Inflammatory macrophage treated with lipopolysaccharide for 1 hour (primary cell): ENCODE measurements around the gene RNH1.
A peak's percentile ranks its signal among the peaks of the same experiment; 100 is the strongest.

Experiments
- DNase-seq, 2 donors: peaks; one replicate each; pipeline ENCODE4 v3.0.0-alpha.2; 2020 to 2022

Gene RNH1

DNA sequence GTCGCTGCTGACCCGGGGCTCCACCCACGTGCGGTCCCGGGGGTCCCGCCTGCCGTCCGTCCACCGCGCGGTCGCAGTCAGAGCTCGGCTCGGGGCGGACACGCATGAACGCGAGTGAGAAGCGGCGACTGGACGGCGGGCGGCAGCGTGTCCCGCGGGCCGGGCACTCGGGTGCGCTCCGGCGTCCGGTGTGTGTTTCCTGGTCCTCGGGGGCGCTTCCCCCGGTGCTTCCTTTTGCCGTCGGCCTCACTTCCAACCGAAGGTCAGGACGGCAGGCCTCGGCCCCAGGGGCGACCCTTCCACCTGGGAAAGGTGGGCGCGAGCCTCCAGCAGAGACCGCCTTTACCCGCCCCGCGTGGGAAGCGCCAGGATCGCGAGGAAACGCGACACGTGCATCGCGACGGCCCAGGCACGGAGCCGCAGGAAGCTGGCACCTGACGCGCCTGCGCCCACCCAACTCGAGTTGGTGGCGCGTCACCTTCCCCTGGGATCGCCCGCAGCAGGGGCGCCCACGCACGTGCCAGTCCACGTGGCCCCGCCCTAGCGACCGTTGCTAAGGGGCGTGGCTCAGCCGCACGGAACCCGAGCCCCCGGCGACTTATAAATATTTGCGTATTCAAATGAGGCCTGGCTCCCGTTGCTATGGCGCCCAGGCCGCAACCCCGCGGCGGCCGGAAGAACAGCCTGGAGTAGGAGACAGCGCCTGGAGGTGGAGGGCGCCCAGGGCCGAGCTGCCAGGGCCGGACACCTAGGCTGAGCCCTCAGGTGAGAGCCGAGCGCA, 30.0 kb upstream of the RNH1 start, which contains the start of gene LRRC56:
LRRC56 (plus strand) TSS at position 687 of the 781 bp plus-strand sequence. CDS start 3,158 bp downstream, outside the sequence.
- DNase-seq: peak; percentile 56 to 85

DNA sequence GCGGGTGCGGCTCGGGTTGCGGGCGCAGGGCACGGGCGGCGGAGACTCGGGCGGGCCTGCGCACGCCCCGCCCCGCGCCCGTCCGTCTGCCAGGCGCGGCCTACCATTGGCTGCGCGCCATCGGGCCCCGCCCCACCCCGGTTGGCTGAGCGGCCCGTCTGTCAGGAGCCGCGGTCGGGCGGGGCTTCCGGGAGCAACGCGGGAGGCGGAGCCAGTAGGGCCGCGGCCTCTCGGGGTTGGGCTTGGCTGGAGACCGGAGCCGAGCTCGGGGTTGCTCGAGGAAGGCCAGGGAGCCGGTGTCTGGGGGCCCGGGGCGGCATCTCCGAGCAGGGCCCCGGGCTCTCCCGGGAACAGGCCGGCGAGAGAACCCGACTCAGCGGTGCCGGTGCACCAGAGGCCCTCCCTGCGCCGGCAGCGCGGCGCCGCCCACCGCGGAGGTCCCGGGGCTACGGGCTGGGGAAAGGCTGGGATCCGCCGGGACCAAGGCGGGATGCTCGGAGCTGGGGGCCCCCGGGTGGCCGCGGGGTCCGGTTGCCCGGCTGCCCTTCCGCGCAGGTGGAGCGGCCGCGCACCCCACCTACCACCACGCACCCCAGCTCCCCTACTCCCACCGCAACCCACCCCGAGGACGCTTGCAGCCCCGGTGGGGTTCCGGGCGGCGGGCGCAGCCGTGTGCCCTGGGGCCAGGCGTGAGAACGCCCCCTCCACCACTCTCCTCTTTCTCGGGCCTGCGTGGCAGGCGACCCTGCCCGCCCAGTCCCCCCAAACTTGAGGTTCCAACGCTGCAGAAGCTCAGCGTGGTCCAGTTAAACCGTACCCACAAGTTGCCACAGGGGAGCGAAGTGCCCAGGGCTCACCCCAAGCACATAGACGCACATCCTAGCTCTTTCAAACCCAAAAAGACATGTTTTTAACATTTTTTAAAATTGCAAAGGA, 28.7 kb upstream of the RNH1 start, which contains the start of gene HRAS:
HRAS (minus strand) TSS at position 58 of the 936 bp plus-strand sequence.
- peak; percentile 89 to 98 for DNase-seq

DNA sequence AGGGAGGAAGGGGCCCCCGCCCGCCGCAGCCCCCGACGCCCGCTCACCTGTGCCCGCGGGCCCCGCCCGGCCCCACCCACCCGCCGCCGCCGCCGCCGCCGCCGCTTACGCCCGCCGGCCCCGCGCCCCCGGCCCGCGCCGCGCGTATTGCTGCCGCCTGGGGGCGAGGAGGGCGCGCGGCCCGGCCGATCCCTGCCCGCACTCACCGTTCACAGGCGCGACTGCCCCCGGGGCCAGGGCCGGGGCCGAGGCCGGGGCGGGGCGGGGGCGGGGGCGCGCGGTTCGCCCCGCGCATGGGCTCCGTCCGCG, 28.1 kb upstream of the RNH1 start:
- no peak for DNase-seq

DNA sequence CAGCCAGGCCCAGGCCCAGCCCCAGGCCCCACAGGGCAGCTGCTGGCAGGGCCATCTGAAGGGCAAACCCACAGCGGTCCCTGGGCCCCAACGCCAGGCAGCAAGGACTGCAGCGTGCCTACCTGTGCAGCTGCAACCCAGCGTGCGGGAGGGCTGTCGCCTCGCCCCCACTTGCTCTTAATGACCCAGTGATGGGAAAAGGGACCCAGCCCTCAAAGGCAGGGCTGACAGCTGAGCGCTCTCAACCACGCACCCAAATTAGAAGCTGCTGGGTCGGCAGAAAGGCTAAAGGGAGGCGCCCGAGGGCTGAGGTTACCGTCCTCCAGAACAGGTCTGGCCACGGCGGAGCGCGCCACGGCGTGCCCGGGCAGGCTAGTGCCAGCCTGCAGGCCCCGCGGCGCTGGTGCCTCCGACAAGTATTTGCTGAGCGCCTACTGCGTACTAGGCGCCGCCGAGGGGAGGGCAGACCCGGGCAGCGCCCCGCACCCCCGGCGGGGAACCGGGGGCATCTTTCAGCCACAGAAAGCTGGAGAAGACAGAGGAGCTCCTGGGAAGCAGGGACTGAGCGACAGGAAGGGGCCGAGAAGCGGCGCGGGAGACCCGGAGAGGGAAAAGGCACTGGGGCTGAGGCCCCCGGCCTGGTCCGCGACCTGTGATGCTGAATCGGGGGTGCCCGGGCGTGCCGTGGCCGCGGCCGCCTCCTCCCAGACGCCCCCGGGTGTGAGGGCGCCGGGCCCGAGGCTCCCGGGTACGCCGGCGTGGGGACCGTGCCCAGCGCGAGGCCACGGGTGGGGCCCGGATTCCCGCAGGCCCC, 27.6 kb upstream of the RNH1 start:
- DNase-seq: no peak

DNA sequence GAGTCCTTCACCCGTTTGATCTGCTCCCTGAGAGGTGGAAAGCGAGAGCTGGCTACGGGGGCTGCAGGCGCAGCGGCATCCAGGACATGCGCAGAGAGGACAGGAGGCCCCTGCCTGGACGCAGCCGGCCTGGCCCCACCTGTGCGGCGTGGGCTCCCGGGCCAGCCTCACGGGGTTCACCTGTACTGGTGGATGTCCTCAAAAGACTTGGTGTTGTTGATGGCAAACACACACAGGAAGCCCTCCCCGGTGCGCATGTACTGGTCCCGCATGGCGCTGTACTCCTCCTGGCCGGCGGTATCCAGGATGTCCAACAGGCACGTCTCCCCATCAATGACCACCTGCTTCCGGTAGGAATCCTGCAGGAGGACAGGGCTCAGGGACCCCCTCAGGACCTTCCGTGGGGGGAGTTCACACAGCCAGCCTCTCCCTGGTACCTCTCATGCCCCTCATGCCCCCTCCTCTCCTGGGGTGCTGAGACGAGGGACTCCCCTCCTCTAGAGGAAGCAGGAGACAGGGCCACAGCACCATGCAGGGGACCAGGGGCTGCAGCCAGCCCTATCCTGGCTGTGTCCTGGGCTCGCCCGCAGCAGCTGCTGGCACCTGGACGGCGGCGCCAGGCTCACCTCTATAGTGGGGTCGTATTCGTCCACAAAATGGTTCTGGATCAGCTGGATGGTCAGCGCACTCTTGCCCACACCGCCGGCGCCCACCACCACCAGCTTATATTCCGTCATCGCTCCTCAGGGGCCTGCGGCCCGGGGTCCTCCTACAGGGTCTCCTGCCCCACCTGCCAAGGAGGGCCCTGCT, 26.7 kb upstream of the RNH1 start:
- DNase-seq: no peak

DNA sequence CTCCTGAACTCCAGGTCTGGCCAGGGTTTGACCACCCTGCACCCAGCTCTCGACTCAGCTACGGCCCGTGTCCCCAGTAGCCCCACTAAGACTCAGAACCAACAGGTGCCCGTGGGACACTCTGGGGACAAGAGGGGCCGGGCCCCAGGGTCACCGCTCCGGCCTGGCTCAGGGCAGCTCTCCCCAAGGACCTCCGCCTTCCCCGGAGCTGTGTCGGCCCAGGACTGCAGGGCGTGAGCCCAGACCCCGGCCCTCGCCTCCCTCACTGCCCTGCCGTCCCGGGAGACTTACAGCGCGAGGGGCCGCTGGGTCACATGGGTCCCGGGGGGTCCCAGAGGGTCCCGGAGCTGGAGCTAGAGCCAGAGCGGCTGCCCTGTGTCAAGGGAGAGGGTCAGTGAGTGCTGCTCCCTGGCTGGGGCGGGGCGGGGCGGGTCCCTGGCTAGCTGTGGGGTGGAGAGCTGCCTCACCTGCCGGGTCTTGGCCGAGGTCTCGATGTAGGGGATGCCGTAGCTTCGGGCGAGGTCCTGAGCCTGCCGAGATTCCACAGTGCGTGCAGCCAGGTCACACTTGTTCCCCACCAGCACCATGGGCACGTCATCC, 26.0 kb upstream of the RNH1 start:
- no peak for DNase-seq

DNA sequence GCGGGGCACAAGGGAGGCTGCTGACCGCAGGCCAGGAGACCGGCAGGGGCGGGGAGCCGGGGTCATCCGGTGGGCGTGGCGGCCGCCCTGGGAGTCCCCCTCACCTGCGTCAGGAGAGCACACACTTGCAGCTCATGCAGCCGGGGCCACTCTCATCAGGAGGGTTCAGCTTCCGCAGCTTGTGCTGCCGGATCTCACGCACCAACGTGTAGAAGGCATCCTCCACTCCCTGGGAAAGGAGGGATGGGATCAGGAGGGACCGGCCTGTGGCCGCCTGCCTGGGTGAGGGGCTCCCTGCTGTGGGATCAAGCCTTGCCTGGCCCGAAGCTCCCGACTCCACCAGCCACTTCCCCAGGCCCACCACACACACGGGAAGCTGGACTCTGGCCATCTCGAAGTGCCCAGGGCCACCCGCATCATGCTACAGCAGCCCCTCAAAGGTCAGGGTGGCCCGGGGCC, 25.5 kb upstream of the RNH1 start:
- DNase-seq: no peak

DNA sequence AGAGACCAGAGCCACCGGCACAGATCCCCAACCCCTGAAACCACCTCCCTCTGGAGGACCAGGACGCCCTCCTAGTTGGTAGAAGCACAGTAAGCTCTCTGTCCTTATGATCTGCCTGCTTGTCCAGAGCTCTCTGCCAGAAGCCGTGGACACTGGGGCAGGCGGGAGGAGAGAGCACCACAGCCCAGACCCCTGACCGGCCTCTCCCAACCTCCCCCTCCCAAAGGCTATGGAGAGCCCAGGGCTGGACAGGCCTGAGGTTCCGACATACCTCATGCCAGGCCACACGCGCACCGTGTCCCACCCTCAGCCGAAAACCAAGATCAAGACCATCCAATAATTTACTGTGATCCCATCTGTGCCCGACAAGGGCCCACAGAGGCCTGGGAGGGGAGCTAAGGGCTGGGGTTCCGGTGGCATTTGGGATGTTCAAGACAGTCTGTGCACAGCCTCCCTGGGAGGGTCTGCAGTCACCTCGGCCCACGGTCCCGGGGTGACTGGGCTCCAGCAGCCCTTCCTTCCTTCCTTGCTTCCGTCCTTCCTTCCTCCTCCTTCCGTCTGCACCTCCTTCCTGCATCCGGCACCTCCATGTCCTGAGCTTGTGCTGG, 25.0 kb upstream of the RNH1 start:
- DNase-seq: no peak

DNA sequence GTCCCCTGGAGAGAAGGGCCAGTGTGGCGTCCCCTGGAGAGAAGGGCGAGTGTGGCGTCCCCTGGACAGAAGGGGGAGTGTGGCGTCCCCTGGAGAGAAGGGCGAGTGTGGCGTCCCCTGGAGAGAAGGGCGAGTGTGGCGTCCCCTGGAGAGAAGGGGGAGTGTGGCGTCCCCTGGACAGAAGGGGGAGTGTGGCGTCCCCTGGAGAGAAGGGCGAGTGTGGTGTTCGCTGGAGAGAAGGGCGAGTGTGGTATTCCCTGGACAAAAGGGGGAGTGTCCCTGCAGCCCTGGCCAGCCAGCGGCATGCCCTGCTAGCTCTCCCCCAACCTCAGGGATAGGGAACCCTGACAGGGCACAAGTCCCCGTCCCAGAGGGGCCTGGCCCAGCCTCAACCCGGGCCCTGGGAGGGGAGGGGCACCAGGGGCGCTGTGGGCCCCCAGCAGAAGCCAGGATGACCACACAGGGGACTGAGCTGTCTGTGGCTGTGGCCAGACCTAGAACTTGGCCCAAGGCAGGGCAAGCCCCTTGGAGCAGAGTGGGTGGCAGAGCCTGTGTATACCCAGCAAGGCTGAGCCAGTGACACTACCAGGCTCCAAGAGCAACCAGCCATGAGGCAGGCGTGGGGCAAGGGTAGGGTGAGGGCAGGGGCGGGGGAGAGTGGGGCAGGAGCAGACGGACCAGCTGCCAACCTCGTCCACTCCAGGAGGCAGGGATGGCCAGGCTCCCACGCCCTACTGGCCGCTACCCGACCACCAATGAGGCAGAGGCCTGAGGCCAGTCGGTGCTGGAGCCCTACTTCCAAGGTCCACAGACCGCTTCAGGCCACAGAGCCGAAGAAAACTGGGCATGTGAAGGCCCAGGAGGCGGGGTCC, 24.2 kb upstream of the RNH1 start:
- DNase-seq: no peak

DNA sequence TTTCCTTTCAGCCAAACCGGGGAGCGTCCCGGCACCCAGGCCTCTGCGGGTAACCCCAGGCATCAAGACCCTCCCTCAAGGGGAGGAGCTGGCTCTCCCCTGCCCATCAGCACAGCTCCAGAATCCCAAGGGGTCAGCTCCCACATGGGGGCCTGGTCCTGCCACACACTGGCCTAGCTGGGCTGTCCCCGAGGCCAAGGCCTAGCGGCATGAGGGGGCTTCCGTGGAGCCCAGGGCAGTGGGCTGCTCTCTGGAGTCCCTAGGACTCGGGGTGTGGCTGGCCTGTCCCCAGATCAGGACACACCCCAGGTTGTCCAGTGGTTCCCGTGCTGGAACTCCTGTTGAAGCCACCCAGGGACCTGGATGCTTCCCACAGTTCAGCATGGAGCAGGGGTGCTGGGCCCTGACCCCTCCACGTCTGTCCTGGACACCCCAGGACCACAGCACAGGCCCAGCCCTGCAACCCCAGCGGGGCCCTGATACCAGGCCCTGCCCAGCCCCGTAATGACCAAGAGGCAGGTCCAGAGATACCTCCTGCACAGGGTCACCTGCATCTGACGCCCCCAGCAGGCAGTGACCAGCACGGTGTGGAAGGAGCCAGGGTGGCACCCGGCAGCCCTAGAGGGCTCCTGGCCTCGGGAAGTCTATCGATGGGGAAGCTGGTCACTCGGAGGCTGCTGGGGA, 22.8 kb upstream of the RNH1 start:
- DNase-seq: no peak

DNA sequence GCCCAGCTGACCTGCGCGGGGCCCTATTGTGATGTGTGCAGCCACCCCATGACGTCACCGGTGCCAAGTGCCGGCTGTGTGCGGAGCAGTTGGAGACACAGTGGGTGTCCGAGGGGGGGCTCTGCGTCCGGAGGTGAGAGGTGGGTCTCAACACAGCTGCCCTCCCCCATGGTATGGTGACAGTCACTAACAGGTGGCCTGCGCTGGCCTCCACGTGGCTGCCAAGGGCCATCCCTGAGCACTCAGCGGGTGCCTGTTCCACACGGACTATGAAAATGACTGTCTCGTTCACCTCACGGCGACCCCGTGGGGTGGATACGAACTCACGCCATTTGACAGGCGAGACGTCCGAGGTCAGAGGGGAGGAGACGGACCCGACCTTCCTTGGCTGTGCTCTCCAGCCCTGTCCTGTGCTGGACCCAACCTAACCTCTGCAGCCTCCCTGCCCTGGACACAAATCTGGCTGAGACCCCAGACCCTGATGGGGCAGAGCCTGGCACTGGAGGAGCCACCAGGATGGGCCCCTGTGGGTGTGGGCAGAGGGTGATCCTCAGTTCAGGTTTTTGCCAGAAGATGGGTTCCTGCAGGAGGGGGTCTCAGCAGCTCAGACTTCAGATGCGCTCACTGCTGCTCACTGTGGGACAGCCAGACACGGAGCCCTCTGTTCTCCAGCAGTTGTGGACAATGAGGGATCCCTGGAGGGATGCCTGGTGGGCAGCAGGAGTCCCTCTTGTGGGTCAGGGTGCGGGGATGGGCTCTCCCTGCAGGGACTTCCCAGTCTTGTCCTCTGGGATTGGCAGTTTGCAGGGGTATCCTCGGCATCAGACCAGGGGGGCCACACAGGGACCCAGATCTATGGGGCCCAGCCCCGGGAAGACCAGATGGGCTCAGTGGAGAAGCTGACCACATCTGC, 22.0 kb upstream of the RNH1 start:
- DNase-seq: no peak

DNA sequence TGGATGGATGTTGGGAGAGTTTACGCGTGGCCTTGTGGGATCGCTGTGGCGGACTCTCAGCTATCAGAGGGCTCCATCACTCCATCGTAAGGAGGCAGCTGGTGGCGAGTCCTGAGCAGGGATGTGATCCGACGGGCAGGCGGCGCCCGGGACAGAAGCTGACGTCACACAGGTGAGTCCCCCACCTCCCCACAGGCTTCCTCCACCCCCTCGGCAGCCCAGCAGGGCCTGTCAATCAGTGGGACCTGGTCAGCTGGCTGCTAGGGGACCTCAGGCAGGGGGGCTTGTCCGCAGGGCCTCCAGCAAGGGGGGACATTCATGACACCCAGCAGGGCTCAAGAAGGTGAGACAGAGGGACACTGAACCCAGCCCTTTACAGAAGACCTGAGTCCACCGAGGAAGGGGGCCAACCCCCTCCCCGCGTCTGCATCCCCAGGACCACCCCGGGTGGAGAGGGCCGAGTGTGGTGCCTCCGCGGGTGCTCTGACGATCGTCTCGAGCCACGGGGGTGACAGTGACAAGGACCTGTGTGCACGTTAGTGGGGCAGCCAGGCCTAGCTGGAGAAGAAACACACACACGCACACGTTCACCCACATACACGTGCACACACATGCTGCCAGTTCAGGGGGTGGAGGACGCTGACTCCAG, 21.2 kb upstream of the RNH1 start:
- DNase-seq: no peak

DNA sequence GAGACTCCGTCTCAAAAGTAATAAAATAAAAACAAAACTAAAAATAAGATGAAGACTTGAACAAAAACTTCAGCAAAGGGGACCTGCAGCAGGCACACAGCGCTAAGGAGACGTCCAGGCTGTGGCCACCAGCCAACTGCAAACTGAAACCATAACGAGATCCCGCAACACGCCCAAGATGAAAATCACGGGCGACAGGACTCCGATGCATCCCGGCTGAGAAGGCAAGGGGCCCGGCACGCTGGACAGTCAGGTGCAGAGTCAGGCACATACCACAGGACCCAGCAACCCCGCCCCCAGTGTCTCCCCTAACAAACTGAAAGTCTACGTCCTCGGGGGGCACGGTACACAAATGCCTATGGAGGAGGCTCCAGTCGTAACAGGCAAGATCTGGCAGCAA, 19.1 kb upstream of the RNH1 start:
- no peak for DNase-seq

DNA sequence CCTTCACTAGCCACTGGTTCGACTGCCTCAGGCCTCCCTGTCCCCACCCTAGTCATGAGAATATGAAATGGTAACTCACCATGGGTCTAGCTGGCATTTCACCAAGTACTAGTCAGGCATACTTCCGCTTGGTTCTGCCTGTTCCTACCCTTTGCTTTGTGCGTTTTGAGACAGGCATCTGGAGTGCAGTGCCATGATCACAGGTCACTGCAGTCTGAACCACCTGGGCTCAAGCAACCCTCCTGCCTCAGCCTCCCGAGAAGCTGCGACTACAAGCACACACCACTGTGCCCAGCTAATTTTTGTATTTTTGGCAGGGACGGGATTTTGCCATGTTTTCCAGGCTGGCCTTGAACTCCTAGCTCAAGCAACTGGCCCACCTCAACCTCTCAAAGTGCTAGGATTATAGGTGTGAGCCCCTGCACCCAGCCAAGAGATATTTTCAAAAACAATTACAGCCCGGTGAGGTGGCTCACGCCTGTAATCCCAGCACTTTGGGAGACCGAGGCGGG, 14.2 kb upstream of the RNH1 start:
- DNase-seq: no peak

DNA sequence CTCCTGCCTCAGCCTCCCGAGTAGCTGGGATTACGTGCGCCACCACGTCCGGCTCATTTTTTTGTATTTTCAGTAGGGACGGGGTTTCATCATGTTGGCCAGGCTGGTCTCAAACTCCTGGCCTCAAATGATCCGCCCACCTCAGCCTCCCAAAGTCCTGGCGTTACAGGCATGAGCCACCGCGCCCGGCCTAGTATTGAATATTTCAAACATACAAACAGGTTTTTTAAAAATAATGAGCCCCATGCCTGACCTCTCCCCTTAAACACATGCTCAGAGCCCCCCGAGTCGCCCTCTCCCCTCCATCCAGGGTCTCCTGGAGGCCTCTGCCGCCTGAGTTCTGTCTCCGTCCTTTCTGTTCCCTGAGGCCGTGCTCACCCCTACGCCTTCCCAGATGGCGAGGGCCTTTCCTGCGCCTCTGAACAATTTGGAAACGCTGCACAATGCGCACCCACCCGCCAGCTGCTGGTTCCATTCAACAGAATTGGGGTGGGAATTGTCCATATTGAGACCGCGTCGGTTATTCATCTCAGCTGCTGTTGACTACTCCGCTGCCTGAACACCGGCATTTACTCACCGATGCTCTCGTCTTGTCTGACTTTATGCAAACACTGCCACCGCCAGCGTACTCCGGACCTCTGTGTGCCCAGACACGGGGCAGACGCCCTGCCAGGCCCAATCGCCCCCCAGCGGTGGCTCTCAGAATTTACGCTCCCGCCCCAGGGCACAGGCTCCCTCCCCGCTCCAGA, 13.6 kb upstream of the RNH1 start:
- peak in 1 of 2 donors; percentile 9 for DNase-seq

DNA sequence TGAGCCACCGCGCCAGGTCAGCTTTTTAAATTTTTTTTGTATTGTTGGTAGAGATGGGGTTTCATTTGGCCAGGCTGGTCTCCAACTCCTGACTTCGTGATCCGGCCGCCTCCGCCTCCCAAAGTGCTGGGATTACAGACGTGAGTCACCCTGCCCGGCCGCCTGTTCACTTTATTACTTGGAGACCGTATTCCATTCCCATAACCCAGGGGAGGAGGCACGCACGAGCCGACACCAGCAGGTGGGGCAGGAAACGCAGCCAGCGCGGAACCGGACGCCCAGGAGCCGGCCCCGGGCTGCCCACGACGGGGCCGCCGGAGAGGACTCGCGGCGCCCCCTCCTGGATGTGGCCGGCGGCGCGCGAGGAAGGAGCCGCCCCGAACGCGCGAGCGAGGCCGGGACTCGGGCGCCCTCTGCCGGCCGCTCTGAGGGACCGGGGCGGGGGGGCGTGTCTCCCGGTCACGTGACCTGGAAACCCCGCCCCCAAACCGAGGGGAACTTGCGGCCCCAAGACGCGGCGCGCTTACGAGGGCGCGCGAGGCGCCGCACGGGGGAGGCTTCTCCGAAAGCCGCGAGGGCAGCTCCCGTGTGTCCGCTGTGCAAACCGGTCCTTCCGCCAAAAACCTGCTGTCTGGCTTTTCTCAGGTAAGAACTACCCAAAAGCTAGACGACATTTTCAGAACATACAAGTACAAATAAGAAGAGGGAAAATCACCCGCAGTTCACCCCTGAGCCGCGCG, 11.6 kb upstream of the RNH1 start:
- DNase-seq: peak; percentile 88 to 98
